Activated CD8-positive, alpha-beta memory T cell treated with anti-CD3 and anti-CD28 coated beads for 24 hours (primary cell): ENCODE results near the gene ADAT1.
A peak's percentile ranks its signal among the peaks of the same experiment; 100 is the strongest.

ENCODE experiments used
- DNase-seq: peaks from one replicate; pipeline ENCODE4 v3.0.0-alpha.2; 2020

Gene ADAT1, protein sequence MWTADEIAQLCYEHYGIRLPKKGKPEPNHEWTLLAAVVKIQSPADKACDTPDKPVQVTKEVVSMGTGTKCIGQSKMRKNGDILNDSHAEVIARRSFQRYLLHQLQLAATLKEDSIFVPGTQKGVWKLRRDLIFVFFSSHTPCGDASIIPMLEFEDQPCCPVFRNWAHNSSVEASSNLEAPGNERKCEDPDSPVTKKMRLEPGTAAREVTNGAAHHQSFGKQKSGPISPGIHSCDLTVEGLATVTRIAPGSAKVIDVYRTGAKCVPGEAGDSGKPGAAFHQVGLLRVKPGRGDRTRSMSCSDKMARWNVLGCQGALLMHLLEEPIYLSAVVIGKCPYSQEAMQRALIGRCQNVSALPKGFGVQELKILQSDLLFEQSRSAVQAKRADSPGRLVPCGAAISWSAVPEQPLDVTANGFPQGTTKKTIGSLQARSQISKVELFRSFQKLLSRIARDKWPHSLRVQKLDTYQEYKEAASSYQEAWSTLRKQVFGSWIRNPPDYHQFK

DNA sequence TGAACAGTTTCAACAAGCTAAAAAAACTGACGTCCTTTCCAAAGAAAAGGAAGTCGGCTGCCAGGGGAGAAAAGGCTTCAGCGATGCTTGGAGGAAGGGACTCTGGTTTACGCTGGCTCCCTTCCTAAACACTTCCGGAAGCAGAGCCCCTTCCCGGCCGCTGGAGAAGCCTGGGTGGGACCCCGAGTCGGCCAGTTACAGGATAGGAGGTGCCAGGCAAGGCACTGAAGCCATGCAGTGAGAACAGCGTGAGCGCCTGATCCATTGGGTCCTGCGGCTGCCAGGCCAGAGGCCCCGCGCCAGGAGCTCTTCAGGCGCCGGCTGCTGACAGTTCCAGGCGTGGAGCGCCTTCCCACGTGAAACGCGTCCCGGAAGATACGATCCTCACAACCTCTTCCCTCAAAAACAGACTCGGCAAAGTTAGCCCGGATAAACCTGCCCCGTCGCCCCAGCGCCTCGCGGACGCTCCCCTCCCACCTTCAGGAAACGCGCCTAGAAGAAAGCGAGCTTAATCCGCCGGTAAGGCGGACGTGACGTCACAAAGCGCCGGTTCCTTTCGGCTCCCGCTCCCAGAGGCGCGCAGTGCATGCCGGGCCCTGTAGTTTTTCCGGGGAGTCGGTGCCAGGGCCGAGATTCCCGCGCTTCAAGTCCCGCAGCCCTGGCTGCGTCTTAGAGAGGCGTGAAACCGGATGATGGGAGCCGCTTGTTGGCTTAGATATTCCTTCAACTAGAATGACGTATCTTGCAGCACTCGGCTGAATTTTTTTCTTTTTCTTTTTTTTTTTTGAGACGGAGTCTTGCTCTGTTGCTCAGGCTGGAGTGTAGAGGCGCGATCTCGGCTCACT is at the start of gene ADAT1:
Gene ADAT1 (minus strand): TSS at position 521 of the 845 bp plus-strand sequence. CDS start 2,482 bp downstream, outside the sequence.
- DNase-seq: peak; percentile 96

DNA sequence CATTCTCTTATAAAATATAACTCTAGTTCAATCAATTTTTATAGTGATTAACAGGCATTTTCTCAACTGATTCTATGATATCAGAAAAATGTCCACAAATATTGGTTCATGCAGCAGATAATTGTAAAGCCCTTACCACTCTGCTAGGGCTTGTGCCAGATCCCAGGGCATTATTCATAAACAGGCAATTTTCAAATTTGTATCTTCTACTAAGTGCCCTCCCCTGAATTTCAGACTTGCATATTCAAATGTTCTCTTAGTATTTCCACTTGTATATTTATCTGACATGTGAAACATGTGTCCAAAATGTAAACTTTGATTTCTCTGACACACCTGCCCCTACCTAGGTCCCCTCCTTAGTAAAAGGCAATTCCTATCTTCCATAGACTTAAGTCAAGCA is 44.4 kb upstream of the ADAT1 start:
- DNase-seq: no peak

DNA sequence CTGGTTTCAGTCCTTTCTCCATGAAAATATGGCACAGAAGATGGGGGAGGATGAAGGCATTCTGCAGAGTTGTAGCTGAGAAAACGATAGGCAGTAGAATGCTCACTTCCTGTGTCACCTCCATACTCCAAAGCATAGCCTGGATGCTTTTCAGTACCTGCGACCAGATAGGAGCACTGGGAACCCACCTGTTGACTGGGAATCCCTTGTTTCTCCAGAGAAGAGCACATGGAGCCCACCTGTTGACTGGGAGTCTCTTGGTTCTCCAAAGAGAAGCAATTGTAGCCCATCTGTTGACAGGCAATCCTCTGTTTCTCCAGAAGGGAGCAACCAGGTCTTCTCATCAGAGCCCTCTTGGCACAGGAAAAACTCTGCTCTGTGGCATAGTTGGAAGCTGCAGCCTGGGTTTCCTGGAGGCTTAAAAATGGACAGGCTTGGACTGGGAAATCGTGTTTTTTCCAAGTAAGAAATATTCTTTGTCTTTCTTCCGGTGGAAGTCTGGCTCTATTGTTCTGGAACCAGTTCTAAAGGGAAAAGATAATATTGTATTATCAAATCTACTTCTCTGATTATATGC is 37.7 kb upstream of the ADAT1 start:
- no peak for DNase-seq

DNA sequence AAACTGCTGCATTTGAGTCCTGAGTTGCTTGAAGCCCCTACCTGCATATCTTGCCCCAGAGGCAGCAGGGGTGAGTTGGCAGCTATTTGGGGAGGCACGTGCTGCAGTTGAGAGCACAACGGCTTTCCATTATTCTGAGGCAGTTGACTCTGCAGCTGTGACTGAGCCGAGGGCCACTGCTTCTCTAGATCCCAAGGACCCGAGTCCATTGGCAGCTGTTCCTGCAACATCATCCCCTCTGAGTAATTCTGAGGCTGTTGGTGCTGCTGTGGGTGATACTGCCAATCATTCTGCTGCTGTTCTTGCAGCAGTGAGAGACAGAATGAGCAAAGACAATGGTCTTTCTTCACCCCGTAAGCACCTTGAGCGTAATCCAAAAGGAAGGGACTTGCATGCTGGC is 37.2 kb upstream of the ADAT1 start:
- DNase-seq: no peak

DNA sequence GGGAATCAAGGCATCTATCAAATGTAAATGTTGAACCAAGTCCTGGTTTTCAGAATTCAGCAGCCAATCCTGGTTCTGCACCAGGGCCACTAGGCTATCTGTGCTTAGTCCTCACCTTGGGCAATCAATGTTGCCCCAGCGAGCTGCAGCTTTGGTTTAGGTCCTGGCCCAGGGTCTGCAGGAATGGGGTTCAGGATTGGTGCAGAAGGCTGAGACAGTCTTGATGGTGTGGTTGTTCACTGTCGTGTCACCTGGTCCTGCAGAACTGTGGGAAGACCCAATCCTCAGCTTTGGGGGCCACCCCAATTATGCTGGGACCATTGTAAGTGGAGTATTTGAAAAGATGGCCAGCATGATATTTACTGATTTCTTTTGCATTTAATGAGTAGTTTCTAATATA is 35.1 kb upstream of the ADAT1 start:
- DNase-seq: no peak

DNA sequence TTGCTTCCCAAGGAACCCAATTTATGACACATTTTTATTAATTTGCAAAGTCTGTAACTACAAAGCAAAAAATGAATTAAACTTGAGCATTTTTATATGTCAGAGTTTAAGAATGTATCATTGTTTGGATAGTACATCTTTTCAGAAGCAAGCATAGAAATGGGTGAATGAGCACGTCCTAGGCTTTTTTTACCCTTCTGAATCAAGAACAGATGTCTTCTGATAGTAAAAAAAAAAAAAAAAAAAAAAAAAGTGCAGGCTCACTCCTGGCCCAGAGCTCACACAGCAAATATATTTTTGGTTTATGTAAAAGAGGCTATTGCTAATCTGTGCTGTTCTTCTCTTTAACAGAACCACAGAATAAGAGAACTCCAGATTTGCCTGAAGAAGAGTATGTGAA is 30.8 kb upstream of the ADAT1 start:
- DNase-seq: no peak

DNA sequence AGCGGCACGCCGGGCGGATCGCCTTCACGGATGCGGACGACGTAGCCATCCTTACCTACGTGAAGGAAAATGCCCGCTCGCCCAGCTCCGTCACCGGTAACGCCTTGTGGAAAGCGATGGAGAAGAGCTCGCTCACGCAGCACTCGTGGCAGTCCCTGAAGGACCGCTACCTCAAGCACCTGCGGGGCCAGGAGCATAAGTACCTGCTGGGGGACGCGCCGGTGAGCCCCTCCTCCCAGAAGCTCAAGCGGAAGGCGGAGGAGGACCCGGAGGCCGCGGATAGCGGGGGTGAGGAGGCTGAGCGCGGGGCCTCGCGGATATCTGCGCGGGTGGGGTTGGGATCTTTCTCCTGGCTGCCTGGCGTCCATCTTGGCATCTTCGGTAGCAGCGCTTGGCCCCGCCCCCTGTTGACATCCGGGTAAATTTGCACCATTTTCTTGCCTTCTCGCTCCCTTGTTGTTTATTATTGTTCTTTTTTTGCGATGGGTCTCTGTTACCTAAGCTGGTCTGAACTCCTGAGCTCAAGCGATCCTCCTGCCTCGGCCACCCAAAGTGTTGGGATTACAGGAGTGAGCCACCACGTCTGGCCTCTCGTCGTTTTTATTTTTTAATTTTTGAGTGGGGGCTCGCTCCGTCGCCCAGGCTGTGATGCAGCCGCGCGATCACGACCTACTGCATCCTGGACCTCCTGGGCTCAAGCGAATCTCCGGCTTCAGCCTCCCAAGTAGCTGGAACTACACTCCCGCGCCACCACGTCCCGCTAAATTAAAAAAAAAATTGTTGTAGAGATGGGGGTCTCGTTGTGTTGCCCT is 25.4 kb upstream of the ADAT1 start:
- peak; percentile 92 for DNase-seq

DNA sequence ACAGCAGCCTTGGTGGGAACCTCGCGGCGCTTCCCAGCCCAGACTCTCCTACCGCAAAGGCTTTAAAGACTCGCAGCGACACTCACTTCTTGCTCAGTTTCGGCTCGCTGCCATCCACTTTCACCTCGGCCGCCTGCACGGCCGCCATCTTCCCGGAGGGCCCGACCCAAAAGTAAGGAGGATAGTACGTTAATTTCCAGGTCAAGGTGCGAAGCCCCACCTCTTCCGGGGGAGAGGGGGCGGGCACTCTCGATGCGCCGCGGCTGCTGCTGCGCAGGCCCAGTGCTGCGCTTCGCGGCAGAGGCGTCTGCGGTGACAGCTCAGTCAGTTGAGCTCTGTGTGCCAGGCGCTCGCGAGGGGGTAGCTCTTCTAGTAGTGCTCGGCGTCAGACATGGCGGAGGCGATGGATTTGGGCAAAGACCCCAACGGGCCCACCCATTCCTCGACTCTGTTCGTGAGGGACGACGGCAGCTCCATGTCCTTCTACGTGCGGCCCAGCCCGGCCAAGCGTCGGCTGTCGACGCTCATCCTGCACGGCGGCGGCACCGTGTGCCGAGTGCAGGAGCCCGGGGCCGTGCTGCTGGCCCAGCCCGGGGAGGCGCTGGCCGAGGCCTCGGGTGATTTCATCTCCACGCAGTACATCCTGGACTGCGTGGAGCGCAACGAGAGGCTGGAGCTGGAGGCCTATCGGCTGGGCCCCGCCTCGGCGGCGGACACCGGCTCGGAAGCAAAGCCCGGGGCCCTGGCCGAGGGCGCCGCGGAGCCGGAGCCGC is 24.6 kb upstream of the ADAT1 start, which contains the start of the genes KARS1 and TERF2IP:
Gene KARS1 (minus strand): TSS at position 174 of the 773 bp plus-strand sequence. CDS start 26 bp downstream, at position 148.
Gene TERF2IP (plus strand): TSS at position 282 of the 773 bp plus-strand sequence. CDS start 110 bp downstream, at position 392.
- peak; percentile 94 for DNase-seq

DNA sequence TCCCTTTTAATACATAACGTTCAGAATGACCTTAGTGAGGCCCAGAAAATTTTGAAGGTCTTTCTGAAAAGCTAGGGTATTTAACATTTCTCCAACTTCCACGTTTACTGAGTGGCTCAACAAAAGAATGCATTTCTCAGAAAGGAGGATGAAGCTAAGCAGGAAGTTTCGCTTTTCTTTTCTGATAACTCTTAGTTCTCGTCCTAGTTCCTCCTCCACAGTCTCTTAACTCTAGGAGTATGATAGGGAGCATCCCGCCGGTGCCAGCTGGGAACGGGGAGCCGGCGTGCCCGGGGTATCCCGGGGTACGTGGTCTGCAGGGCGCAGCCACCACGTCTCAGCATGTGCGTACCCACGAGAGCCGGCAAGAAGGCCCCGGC is 24.0 kb upstream of the ADAT1 start:
- DNase-seq: no peak

DNA sequence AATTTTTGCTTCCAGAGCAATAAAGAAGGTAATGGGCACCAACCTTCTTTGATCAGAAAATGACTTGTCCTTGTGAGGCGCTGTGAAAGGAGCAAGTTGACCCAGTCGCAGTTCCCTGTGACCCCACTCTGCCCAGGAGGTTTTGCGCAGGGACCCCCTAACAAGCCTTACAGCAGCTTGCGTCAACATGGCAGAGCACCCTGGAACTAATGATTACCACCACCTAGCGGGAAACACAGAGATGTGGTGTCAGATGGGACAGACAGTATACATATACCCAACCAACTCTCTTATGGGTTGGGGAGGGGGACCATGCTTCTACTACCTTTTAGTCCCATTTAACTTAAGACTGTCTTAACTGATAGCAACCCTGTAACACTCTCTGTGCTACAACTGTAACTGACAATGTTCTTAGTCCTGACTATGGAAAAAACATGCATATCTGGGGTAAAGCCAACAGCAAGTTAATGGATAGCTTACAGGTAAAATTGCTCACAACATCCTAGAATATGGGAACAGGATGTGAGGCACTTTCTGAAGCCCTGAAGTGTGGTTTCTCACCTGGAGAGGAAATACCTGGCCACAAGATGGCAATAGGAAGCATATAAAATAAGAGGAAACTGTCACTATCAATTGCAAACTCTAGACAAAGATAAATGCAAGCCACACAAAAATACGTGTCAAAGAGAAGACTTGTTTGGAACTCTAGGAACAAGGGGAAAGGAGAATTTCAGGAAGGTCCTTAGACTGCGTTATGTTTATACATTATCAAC is 21.3 kb upstream of the ADAT1 start:
- DNase-seq: no peak

DNA sequence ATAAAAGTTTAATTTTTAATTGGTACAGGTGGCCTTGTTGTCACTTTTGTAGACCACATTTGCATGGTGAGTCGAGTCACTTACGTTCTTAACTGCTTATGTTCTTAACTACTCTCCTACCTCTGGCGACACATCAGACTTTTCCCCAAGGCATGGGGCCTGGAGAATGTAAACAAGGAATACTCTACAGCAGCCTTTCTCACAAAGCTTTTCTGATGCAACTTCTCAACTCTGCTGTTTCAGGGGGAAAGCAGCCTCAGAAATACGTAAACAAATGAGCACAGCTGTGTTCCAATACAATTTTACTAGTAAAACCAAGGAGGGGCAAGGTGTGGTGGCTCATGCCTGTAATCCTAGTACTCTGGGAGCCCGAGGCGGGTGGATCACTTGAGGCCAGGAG is 17.5 kb upstream of the ADAT1 start:
- peak; percentile 37 for DNase-seq

DNA sequence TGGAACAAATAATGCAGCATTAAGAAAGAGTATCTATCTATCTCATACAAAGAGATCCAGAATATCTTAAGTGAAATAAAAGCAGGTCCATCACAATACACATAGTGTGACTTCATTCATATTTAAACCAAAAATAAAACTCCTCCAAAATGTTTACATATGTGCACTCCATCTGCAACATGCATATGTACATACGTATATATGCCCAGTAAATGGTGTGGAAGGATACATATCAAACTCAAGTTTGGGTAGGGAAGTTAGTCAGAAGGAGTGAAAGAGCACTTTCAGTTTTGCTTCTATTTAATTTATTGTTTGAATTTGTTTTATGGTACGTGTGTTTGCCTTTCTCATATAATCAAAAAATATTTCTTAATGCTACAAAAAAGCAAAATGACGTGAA is 12.0 kb upstream of the ADAT1 start:
- DNase-seq: no peak

DNA sequence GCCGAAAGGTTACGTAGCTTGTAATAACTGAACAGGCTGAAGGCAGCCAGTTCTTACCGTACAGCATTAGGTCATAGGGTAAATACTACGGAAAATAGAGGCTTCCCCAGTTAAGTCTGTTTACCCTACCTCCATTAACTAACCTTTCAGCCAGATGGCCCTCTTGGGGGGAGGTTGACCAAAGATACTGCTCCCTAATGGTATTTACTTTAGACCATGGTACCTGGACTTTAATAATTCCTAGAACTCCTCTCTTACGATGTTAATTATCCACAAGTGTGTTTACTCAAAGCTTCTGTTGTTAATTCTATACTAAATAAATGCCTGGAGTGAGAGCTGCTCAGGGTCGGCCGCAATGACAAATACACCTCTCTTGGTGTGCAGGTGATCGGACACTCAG is 9.8 kb upstream of the ADAT1 start:
- peak; percentile 26 for DNase-seq

DNA sequence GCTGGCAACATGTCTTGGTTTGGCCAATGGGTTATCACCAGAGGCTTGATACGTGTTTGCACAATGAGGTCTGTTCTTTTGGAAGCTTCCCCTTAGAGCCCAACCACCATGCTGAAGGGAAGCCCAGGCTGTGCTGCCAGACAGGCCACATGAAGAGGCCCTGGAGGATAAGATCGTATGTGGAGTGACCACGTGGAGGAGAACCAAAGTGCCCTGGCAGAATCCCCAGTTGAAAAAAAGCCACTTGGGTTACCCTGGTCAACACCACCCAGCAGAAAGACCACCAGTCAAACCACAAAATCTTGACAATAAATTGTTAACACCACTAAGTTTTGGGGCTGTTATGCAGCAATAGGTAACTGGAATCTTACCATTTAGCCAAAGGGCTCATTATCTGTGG is 7.0 kb upstream of the ADAT1 start:
- peak; percentile 51 for DNase-seq

DNA sequence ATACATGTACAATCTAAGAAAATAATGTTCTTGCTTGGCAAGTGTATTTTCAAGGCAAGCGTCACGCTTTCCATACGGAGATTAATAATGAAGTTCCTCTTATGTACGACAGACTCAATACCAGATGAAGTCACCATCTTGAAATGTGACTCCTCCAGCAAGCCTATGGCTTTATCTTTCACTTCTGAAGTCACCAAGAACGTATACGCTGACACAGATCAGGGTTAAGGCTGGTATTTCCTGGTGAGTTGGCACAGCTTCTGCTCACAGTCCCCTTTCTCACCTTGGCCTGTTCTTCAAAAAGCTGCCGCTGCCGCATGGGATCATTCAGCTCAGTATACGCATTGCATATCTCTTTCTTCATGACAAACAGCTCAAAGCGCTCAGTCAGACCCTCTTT is 6.1 kb upstream of the ADAT1 start:
- DNase-seq: no peak

DNA sequence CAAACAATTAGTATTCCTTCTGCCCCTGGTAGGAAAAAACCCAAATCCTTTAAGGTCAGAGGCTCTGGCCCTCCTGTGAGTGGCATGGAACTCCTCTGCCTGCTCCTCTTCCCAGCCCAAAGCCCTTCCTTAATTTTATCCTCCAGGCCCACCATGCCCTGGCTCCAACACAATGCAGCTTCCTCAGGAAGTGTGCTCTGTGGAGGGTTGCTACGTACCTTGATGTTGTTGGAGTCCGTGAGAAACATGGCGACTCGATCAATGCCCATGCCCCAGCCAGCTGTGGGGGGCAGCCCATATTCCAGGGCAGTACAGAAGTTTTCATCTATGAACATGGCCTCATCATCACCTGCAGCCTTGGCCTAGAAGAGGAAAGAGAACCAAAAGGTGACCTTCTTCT is 5.3 kb upstream of the ADAT1 start:
- DNase-seq: peak; percentile 38

DNA sequence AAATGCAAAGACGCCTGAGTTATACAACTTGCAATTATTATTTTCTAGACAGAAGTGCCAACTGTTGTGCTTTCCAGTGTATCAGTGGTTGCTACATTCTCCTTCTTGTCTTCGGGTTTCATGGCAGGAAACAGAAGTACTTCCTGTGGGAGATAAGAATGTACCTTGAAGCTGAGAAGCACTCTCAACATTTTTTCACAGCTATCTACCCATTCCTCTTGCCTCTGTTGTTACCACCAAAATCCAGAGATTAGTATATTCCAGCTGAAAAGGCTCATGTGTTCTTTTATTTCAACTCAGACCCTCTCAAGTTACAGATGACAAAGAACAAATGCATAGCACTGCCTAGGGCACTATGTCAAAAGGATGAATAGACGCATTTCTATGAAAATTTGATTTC is 4.8 kb upstream of the ADAT1 start:
- DNase-seq: no peak

DNA sequence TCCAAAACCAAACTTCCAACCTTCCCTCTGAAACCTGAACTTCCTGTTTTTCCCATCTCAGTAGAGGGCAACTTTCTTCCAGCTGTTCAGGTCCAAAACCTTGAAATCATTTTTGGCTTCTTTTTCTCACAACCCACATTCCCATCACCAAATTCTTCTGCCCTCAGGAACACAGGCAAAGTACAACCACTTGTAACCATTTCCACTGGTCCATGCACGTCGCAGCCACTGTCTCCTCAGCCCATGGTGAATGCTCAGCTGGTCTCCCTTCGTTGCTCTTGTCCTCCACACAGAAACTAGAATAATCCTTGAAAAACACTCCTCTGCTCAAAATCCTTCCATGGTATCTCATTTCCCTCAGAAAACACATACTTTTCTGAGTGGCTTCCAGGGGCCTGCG is 3.7 kb upstream of the ADAT1 start:
- DNase-seq: no peak

DNA sequence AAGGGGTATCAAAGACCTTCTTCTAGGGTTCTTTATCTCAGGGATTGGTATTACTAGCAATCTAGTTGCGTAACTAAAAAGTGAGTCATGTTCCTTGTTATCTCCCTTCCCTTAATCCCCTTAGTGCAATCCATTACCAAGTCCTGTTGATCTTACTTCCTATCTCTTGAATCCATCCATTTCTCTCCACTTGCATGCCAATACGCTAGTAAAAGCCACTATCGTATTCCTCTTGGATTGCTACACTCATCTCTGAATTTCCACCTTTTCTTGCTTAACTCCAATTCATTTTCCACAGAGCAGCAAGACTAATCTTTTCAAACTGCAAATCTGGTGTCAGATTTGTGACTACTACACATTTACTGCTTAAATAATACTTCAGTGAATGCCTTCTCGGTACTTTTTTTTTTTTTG is 1.8 kb upstream of the ADAT1 start:
- DNase-seq: no peak

DNA sequence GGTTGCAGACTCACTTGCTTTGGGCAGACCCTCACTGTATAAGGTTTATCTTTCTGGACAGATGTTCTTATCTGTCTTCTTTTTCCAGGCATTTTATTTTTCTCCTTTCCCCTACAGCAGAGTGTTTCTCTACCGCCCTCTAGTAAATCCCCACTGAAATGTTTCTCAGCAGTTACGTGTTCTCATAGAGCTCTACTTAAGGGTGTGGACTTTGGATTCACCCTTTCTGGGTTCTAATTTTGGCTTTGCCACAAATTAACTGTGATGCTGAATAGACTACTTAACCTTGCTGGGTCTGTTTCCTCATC is 2.0 kb downstream of the ADAT1 start:
- no peak for DNase-seq
